Measurements from ENCODE around the gene LPIN3.

Gene LPIN3

DNA sequence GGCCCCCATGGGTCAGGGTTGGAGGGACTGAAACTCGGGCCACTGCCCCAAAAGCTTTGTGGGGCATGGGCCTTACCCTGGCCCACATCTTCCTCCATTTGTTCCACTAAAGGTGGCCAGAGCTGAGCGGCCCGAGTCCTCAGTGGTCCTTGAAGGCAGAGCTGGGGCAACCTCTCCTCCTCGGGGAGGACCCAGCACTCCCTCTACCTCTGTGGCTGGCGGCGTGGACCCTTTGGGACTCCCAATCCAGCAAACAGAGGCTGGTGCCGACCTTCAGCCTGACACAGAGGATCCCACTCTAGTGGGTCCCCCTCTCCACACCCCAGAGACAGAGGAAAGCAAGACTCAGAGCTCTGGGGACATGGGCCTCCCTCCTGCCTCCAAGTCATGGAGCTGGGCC lies 9.3 kb downstream of the LPIN3 start:
- TF ChIP-seq, protein P1, sequence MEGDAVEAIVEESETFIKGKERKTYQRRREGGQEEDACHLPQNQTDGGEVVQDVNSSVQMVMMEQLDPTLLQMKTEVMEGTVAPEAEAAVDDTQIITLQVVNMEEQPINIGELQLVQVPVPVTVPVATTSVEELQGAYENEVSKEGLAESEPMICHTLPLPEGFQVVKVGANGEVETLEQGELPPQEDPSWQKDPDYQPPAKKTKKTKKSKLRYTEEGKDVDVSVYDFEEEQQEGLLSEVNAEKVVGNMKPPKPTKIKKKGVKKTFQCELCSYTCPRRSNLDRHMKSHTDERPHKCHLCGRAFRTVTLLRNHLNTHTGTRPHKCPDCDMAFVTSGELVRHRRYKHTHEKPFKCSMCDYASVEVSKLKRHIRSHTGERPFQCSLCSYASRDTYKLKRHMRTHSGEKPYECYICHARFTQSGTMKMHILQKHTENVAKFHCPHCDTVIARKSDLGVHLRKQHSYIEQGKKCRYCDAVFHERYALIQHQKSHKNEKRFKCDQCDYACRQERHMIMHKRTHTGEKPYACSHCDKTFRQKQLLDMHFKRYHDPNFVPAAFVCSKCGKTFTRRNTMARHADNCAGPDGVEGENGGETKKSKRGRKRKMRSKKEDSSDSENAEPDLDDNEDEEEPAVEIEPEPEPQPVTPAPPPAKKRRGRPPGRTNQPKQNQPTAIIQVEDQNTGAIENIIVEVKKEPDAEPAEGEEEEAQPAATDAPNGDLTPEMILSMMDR (IDR thresholded peaks at IDR 0.05; ENCODE audit: low read depth, low read length) = no peak
- TF ChIP-seq EZH2phosphoT487 (IDR thresholded peaks at IDR 0.05; ENCODE audit: low read depth) = no peak
- H3K79me2 ChIP-seq (ENCODE audit: low read length) = no peaks in the 10 kb centered on the region
- H3K4me2 ChIP-seq (ENCODE audit: low read length) = no peak overlapping the region
- peaks cover 5% of the 10 kb centered on the region; the same call in 1 of the 2 replicates for H3K27me3 ChIP-seq (ENCODE audit: low read depth, low read length)
- no peak overlapping the region for H3K27ac ChIP-seq (ENCODE audit: low read length)
- no peaks in the 10 kb centered on the region for H4K20me1 ChIP-seq (ENCODE audit: insufficient read depth, low read length)
- H3K4me1 ChIP-seq (ENCODE audit: low read length) = no peaks in the 10 kb centered on the region
- no peaks in the 10 kb centered on the region for H3K36me3 ChIP-seq (replicated peaks; ENCODE audit: low read depth, low read length)
- H2AFZ ChIP-seq (ENCODE audit: low read depth, low read length) = no peak overlapping the region
- no peak overlapping the region for H3K4me3 ChIP-seq (ENCODE audit: low read length)
- no peaks in the 10 kb centered on the region for H3K9me3 ChIP-seq (ENCODE audit: insufficient read depth, low read length)
- H3K9ac ChIP-seq (ENCODE audit: low read length) = no peak overlapping the region

DNA sequence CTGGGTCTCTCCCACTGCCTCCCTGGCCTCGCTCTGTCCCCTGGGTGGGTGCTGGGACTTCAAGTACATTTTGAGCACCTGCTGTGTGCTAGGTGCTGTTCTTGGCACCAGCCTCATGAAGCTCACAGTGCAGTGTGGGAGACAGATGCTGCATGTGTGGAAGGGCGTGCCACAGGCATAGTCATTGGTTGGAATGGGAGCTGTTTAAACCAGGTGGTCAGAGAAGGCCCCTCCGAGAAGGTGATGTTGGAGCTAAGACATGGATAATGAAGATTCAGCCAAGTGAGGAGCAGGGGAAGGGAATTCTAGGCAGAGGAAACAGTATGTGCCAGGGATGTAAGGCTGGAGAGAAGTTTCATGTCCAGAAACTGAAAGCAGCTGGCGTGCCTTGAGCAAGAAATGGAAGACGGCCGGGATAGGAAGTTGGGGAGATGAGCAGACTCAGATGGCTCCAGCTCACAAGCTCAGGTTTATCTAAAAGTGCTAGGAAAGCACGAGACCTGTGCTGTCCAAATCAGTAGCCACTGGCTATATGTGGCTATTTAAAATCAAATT lies 9.9 kb downstream of the LPIN3 start:
- no peak overlapping the region for H3K27ac ChIP-seq (ENCODE audit: low read length)
- no peak overlapping the region for H3K9ac ChIP-seq (ENCODE audit: low read length)
- no peak overlapping the region for H3K4me2 ChIP-seq (ENCODE audit: low read length)
- no peaks in the 10 kb centered on the region for H3K79me2 ChIP-seq (ENCODE audit: low read length)
- no peak for TF ChIP-seq EZH2phosphoT487 (IDR thresholded peaks at IDR 0.05; ENCODE audit: low read depth)
- TF ChIP-seq, protein P1 (IDR thresholded peaks at IDR 0.05; ENCODE audit: low read depth, low read length) = no peak
- H3K36me3 ChIP-seq (replicated peaks; ENCODE audit: low read depth, low read length) = no peaks in the 10 kb centered on the region
- no peaks in the 10 kb centered on the region for H3K9me3 ChIP-seq (ENCODE audit: insufficient read depth, low read length)
- no peak overlapping the region for H2AFZ ChIP-seq (ENCODE audit: low read depth, low read length)
- no peaks in the 10 kb centered on the region for H3K4me1 ChIP-seq (ENCODE audit: low read length)
- no peak overlapping the region for H3K4me3 ChIP-seq (ENCODE audit: low read length)
- H4K20me1 ChIP-seq (ENCODE audit: insufficient read depth, low read length) = no peaks in the 10 kb centered on the region
- H3K27me3 ChIP-seq (ENCODE audit: low read depth, low read length) = peaks cover 5% of the 10 kb centered on the region; the same call in 1 of the 2 replicates

DNA sequence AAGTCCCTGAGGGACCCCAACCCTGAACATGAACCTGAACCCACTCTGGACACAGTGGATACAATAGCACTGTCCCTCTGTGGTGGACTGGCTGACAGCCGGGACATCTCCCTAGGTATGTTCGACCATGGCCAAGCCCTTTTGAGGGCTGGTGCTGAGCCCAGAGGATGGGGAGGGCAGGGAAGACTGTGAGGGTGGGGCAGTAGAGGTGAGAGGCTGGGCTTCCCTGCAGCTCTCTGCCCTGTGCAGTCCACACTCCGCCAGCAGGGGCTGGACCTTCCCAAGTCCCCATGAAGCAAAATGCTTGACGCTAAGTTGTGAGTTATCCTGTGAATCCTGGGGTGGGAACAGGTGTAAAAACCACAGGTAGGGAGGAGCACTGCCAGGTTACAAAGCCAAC lies 11.5 kb downstream of the LPIN3 start:
- no peaks in the 10 kb centered on the region for H4K20me1 ChIP-seq (ENCODE audit: insufficient read depth, low read length)
- no peak overlapping the region for H3K4me2 ChIP-seq (ENCODE audit: low read length)
- H3K27ac ChIP-seq (ENCODE audit: low read length) = no peak overlapping the region
- H3K9me3 ChIP-seq (ENCODE audit: insufficient read depth, low read length) = no peaks in the 10 kb centered on the region
- TF ChIP-seq, protein P1 (IDR thresholded peaks at IDR 0.05; ENCODE audit: low read depth, low read length) = no peak; the same call in 1 of the 2 replicates
- no peak for TF ChIP-seq EZH2phosphoT487 (IDR thresholded peaks at IDR 0.05; ENCODE audit: low read depth)
- no peak overlapping the region for H2AFZ ChIP-seq (ENCODE audit: low read depth, low read length)
- no peak overlapping the region for H3K9ac ChIP-seq (ENCODE audit: low read length)
- H3K4me1 ChIP-seq (ENCODE audit: low read length) = no peaks in the 10 kb centered on the region
- H3K79me2 ChIP-seq (ENCODE audit: low read length) = no peaks in the 10 kb centered on the region
- peaks cover 5% of the 10 kb centered on the region; the same call in 1 of the 2 replicates for H3K27me3 ChIP-seq (ENCODE audit: low read depth, low read length)
- no peaks in the 10 kb centered on the region for H3K36me3 ChIP-seq (replicated peaks; ENCODE audit: low read depth, low read length)
- H3K4me3 ChIP-seq (ENCODE audit: low read length) = no peak overlapping the region

DNA sequence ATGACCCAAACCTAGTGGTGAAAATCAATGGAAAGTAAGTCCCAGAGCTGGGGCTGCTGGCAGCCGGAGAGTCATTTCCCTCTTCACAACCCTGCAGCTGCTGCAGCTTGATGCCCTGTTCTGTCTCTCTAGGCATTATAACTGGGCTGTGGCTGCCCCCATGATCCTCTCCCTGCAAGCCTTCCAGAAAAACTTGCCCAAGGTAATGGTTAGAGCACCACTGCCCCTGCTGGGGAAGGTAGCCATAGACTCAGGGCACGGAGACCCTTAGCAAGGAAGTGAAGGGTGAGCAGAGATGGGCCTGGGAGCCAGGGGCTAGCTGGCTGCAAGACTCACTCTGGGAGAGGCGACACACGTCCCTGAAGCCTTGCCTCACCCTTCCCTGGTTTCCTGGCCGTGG lies 12.0 kb downstream of the LPIN3 start:
- H4K20me1 ChIP-seq (ENCODE audit: insufficient read depth, low read length) = no peaks in the 10 kb centered on the region
- TF ChIP-seq, protein P1 (IDR thresholded peaks at IDR 0.05; ENCODE audit: low read depth, low read length) = no peak; the same call in 1 of the 2 replicates
- no peak for TF ChIP-seq EZH2phosphoT487 (IDR thresholded peaks at IDR 0.05; ENCODE audit: low read depth)
- H2AFZ ChIP-seq (ENCODE audit: low read depth, low read length) = no peak overlapping the region
- no peaks in the 10 kb centered on the region for H3K9me3 ChIP-seq (ENCODE audit: insufficient read depth, low read length)
- no peaks in the 10 kb centered on the region for H3K4me1 ChIP-seq (ENCODE audit: low read length)
- H3K27me3 ChIP-seq (ENCODE audit: low read depth, low read length) = peaks cover 5% of the 10 kb centered on the region; the same call in 1 of the 2 replicates
- H3K79me2 ChIP-seq (ENCODE audit: low read length) = no peaks in the 10 kb centered on the region
- H3K4me2 ChIP-seq (ENCODE audit: low read length) = no peak overlapping the region
- no peaks in the 10 kb centered on the region for H3K36me3 ChIP-seq (replicated peaks; ENCODE audit: low read depth, low read length)
- H3K27ac ChIP-seq (ENCODE audit: low read length) = no peak overlapping the region
- H3K4me3 ChIP-seq (ENCODE audit: low read length) = no peak overlapping the region
- no peak overlapping the region for H3K9ac ChIP-seq (ENCODE audit: low read length)
